ENCODE data around the gene PLPP3.

Gene PLPP3

DNA sequence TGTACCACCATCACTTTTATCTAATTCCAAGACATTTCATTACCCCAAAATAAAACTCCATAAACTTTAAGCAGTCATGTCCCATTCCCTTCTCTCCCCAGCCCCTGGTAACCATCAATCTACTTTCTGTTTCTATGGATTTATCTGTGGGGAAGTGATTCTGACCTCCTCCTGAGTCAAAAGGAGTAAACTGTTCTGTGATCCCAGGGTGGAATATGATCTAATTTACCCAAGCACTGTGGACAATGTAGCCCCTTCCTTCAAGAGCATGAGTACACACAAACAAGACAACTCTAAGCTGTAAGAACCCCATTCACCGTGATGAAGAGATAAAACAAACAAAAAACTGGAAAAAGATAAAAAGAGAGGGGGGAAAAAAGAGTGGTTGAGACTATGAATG is 77.9 kb downstream of the PLPP3 start:
- DNase-seq (ENCODE audit: low read depth in 2 of 2, low spot score in 1 of 2): no peak

DNA sequence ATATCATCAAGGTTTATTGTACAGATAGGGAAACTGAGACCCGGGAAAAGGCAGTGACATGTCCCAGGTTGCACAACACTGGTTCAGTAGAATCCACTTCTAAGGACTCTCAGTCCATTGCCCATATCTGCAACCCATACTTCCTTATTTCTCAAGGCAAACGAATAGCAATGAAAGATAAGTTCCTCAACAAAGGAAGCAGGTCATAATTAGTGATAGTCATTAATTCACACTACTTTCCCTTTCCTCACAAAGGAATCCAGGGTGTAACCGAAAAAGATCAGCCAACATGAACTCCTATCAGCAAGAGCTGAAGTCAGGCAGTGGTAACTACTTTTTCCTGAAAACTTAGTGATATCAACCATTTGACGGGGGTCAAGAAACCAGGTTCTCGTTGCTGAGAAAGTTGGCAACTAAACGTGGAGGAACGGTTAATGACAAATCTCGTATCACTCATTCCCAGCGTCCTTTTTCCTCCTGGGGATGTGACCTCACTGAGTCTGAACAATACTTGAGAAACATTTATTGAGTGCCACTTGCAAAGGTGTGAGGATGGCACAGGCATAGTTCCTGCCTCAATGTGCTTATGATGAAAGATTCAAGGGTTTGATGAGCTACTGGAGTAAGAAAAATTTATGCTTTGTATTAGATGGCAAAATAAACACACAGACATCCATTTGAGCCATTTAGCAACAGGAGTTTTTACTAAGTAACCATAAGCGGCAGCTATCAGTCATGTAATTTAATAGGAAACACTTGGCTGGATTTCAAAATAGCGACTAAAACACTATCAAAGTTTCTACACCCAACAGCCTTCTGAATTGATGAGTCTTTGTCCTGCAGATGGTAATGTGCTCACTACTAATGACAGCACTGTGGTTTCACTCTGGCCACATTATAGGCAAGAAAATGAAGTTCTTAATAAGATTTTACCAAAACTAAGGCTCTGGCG is 82.3 kb downstream of the PLPP3 start:
- no peak for DNase-seq (ENCODE audit: low read depth in 2 of 2, low spot score in 1 of 2)

DNA sequence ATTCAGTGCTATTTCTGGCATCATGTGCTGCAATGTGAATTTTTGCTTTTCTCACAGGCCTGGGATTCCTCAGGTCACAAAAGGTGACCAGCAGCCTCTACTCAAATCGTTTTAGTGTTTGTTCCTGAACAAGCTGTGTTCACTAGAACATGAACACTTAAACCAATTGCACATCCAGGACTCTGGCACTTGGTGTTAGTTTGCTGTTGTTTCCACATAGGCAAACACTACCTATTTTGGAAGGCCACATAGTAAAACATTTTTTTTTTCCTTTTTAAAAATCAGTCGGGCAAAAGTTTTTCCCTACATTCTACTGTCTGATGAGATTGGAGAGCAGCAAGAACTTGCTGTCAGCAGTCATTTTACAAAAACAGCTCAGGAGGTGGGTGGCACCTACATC is 83.2 kb downstream of the PLPP3 start:
- no peak for DNase-seq (ENCODE audit: low read depth in 2 of 2, low spot score in 1 of 2)

DNA sequence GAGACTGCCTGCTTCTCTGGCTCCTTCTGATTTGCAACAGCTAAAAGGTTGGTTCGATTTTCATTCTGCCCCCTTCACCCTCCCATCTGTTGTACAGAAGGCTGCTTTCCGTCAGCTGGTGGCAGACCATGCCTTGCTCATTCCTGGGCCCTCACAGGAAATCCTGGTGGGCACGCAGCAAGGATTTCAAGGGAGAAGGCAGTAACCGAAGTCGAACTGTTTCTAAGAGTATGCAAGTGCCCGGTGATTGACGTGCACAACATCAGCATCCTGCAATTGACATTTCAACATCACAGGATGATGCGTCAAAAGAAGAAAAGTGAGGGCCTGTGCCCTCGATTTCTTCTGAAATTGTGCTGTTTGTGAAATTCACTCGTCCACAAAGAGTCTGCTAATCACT is 83.8 kb downstream of the PLPP3 start:
- DNase-seq (ENCODE audit: low read depth in 2 of 2, low spot score in 1 of 2): no peak

DNA sequence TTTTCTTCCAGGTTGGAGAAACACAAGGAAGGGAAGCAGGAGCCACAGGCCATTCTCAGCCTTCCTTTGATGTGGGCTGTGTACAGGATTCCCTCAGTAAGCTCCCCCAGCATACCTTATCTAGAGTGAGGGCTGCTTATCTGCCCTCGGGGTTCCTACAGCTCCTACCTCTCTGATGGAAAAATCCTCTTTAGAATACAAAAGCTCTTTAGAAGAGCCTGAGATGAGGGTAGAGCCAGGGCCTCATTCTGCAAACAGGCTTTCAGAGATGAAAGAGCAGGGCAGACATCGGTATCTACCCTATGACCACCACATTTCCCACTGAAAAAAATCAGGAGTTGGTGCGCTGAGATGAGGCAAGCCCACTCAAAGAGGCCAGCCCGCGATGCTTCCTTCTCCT is 85.1 kb downstream of the PLPP3 start:
- DNase-seq (ENCODE audit: low read depth in 2 of 2, low spot score in 1 of 2): no peak

DNA sequence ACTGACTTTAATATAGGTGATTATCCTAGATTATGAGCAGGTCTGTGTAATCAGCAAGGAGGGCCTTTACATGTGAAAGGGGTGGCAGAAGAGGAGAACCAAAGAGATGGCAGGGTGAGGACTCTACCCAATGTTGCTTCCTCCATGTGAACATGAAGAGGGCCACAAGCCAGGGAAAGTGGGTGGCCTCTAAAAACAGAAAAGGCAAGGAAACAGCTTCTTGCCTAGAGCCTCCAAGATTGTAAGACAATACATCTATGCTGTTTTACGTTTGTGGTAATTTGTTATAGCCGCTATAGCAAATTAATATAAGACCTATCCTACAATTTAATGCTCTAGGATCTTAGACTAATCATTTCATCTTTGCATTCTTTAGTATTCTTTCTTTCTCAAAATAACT is 85.5 kb downstream of the PLPP3 start:
- DNase-seq (ENCODE audit: low read depth in 2 of 2, low spot score in 1 of 2): no peak

DNA sequence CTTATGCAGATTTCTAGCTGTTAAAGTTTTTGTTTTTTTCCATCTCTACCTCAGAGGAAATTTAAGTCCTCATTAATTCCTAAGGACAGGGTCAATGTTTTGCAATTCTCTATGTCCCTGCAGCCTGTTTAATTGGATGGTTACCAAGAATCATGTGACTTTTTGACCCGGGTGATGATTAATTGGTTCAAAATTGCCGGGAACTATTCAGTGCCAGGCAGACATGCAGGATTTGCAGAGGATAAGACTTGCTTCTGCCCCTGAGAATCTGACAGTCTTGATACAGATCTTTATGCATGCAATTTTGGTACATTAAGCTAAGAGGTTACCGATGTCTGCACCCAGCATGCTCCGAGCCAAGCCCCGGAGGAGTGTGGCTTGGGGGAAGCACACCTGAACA is 87.9 kb downstream of the PLPP3 start:
- no peak for DNase-seq (ENCODE audit: low read depth in 2 of 2, low spot score in 1 of 2)

DNA sequence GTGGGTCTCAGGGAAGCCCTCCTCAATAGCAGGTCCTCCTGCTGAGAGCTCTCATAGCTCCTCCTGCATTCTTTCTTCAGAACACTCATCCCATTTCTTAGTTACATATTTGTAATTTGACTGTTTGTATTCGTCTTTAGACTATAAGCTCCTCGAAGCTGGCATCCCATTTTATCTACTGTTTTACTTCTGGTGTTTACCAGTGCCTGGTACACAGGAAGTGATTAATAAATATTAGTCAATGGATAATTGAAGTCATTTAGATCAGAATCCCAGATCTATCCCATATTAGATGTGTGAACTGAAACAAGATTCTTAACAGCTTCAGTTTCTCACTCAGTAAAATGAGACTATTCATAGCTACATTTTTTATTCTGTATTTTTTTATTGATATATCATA is 88.7 kb downstream of the PLPP3 start:
- DNase-seq (ENCODE audit: low read depth in 2 of 2, low spot score in 1 of 2): no peak

DNA sequence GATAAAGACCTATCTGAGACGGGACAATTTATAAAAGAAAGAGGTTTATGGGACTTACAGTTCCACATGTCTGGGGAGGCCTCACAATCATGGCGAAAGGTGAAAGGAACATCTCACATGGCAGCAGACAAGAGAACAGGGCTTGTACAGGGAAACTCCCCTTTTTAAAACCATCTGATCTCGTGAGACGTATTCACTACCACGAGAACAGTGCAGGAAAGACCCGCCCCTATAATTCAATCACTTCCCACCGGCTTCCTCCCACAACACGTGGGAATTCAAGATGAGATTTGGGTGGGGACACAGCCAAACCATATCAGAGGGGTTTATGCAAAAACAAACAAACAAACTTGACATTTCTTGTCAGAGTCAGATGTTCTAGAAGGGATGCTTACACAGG is 89.7 kb downstream of the PLPP3 start:
- no peak for DNase-seq (ENCODE audit: low read depth in 2 of 2, low spot score in 1 of 2)

DNA sequence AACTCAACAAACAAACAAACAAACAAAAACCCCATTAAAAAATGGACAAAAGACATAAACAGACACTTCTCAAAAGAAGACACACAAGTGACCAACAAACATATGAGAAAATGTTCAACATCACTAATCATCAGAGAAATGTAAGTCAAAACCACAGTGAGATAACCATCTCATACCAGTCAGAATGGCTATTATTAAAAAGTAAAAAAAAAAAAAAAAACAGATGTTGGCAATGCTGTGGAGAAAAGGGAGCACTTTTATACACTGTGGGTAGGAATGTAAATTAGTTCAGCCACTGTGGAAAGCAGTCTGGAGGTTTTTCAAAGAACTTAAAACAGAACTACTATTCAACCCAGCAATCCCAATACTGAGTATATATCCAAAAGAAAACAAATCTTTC is 94.7 kb downstream of the PLPP3 start:
- DNase-seq (ENCODE audit: low read depth in 2 of 2, low spot score in 1 of 2): no peak

DNA sequence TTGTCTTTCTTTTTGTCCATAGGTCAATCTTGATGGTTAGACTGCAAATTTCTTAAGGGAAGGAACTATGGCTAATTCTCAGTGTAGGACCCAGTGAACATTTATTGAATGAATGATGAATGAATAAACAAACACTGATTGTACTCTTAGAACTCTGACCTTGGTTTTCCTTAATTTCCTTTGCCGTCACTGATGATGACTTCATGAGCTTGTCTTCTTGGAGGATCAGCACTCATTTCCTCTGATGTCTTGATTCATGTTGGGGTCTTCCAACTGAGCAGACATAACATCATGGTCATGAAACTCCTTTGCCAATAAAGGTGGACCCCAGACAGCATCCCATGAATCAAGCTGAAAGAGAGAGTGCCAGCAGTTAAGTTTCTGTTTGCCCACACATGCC is 96.3 kb downstream of the PLPP3 start:
- DNase-seq (ENCODE audit: low read depth in 2 of 2, low spot score in 1 of 2): no peak

DNA sequence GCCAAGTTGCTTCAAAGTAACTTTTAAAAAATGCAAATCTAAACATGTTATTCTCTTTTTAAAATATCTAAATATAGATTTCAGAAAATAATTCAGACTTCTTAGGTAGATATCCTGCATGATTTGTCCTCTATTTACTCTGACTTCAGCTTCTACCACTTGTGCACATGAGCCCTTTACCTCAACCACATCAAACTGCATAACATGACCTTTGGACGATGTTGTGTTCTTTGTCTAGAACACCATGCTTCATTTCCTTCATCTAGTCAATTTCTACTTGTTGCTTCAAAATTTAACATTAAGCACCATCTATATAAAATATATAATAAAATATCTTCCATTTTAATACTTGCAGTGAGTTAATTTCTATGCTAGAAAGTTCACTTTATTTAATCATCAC is 96.9 kb downstream of the PLPP3 start:
- DNase-seq (ENCODE audit: low read depth in 2 of 2, low spot score in 1 of 2): no peak

DNA sequence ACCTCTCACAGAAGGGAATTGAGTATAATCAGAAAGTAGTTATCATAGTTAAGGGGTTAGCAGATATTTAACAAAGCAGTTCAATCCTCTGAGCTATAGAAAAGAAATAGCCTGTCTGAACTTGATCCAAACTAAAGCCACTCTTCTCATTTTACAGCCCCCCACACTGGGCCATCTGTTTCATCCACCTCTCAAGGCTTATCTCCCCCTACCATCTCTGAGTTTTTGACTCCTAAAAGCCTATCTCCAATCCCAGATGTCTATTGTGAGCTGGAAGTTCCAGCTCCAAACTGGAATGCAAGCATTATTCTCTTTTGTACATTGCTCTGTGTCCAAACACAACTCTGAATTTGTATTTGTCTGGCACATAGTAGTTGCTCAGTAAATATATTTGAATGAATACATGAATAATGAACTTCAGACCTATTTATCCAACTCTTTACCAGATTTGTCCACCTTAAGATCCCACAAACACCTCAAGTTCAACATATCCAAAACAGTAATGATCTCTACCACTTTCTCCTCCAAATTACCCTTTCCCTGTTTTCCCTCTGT is 98.1 kb downstream of the PLPP3 start:
- no peak for DNase-seq (ENCODE audit: low read depth in 2 of 2, low spot score in 1 of 2)

DNA sequence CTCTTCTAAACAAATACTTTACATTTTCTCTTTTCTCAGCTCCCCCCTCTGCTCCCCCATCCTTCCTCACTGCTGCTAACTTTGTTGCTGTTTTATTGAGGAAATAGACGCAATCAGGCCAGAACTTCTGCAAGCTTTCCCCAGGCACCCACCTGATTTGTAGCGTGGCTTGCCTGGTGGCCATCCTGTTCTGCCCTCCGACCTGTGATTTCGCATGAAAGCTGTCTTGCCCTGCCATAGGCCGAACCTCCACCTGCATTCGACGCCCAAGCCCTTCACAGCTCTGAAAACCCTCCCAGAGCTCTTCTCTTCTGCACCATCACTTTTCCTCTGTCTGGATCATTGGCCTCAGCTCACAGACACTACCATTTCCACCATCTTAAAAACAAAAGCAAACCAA is 100.6 kb downstream of the PLPP3 start:
- DNase-seq (ENCODE audit: low read depth in 2 of 2, low spot score in 1 of 2): no peak

DNA sequence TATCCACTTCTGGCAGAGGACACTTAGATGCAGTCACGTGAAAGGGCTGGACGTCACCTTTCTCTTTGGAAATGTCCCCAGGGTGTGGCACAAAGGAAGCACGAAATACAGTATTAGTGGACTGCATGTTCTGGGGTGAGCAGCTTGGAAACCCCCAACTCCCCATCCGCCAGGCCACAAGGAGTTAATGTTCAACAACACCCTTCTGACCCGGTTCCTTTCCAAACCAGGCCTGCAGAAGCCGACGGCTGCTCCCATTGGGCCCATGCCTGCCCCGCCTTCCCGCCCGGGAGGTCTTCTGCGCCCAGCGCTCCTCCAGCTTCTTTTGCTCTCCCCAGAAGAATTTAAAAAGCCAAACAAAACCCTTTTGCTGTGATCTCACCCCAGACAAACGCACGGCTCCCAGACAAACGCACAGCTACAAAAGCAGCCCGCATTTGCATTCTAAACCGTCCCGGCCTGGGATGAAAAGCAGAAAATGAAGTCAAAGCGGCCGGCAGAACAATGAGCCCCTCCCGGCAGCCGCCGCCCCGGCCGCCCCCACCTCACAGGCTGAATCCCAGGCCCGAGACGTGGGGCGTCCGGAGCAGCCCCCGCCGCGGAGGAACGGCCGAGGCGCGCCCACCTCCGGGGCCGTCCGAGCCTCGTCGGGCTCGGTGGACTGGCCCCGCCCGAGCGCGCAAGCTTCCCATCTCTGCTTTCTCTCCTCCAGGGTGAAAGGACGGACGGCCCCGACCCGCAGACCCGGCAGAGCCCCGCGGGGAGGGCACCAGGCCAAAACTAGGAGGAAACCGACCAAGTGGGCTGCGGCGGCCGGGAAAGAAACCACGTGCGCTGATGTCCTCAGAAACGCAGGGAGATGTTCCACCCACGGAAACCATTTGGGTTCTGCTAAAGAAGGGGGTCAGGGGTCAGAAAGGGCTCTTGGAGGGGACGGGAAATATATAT is 101.9 kb downstream of the PLPP3 start:
- no peak for DNase-seq (ENCODE audit: low read depth in 2 of 2, low spot score in 1 of 2)

DNA sequence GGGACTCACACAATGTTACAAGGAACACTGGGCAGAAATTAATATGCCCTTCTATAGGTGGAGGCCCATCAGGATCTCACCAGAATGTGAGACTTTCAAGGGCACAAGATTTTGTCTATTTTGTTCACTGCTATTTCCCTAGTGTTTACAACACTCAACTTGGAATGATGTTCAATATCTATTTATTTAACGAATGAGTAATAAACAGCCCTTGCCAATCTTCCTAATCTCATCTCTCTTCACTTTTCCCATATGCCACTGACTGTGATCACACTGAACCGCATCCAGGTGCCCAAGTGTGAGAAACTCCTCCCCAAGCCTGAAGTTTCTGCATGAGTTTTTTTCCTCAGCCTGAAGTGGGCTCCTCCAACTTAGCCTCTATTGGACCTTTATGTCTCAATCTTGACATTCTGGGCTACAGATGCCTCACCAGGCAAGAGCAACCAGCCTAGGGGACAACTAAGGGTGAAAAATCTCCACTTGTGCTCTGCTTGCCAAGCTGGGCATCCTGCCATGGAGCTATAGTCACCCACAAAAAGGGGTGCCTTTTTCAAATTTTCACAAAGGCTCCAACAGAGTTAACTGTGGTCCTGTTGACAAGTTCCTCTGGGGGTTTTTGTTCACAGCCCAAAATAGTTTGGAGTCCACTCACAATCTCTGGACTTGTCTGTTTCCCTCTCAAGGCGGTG is 105.6 kb downstream of the PLPP3 start:
- DNase-seq (ENCODE audit: low read depth in 2 of 2, low spot score in 1 of 2): no peak

DNA sequence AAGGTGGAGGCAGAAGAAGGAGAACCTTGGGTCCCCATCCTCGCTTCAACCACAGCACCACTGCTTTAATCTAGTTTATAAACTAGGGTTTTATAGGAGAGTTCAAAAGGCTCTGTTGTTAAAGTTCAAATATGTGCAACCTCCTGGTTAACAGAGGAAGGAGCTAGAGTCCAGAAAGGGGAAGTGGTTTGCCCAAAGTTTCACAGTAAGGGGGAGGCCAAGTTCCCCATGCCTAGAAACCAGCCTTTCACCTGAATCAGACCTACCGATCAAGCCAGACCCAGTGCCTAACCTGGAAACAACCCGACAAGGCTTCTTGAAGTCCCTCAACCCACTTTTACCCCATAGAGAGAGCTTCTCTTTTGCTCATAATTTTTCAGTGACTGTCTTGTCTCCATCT is 106.5 kb downstream of the PLPP3 start:
- DNase-seq (ENCODE audit: low read depth in 2 of 2, low spot score in 1 of 2): no peak

DNA sequence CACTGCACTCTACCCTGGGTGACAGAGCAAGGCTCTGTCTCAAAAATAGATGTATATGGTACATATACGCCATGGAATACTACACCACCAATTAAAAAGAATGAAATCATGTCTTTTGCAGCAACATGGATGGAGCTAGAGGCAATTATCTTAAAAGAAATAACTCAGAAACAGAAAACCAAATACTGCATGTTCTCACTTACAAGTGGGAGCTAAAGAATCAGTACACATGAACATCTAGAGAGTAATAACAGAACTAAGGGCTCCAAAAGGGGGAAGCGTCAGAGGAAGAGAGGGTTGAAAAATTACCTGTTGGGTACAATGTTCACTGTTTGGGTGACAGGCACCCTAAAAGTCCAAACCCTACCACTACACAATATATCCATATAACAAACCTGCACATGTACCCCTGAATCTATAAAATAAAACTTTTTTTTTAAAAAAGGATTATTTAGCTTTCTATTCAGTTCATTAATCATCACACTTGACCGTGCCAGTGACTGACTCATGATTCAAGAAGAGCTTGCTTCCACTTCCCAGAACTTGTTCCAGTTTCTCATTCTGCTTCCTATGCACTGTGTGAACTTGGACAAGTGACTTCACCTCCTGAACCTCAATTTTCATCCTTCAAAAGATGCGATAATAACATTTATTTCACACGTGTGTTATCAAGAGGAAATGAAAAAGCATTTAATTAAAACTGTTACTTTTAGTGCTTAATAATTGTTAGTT is 109.6 kb downstream of the PLPP3 start:
- no peak for DNase-seq (ENCODE audit: low read depth in 2 of 2, low spot score in 1 of 2)

DNA sequence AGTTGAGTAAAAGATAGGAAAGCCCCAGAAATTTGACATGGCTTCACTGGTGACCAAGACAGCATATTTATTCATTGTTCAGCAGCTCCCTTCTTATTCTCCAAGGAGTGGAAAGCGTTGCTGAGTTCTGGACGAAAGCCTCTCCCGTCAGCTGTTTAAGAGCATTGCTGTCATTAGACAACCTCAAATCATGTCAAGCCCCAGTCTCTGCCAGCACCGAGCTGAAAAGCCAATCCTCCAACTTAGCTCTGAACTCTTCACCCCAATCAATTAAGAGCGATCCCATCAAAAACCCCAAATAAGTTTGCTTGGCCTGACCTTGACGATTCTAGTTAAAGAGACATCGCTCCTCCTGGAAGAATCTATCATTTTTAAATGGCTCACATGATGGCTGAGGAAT is 110.8 kb downstream of the PLPP3 start:
- no peak for DNase-seq (ENCODE audit: low read depth in 2 of 2, low spot score in 1 of 2)

DNA sequence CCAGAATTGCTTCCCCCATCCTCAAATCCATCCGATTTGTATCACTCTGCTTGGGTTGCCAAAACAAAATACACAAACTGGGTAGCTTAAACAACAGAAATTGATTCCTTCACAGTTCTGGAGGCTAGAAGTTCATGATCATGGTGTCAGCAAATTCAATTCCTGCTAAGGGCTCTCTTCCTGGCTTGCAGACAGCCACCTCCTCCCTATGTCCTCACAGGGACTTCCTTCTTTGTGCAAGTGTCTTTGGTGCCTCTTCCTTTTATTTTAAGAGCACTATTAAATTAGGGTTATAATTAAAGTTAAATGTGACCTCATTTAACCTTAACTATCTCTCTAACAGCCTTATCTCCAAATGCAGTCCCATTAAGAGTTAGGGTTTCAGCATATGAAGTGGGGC is 112.8 kb downstream of the PLPP3 start:
- DNase-seq (ENCODE audit: low read depth in 2 of 2, low spot score in 1 of 2): no peak

DNA sequence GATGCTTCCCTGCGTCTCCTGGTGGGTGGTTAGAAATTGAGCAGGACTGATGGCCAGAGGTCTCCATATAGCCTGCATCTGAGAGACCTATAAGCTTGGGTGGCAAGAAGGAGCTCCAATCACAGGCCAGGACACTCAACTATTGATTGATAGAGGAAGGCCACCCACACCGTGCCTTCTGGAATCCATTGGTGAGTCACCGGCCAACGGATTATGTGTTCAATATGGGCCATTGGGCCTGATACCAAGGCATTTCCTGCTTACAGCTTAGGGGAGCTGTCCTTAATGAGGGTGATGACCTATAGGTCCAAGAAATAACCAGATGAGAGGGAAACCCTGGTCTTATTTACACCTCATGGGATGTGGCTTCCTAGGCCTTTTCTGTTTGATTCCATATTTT is 115.1 kb downstream of the PLPP3 start:
- no peak for DNase-seq (ENCODE audit: low read depth in 2 of 2, low spot score in 1 of 2)
